HEK293 (cell line): ENCODE measurements around the gene RNU1-2.
A peak's percentile ranks its signal among the peaks of the same experiment; 100 is the strongest.

ENCODE experiments used
- BCL11A ChIP-seq: fragments of 450-650 bp; formaldehyde crosslinking; IDR thresholded peaks from 2 replicates; pipeline ENCODE4 v1.5.1; 2016; ENCODE audit warnings: low read depth, missing biosample characterization, missing genetic modification characterization
- EGR2 ChIP-seq: fragments of 450-650 bp; formaldehyde crosslinking; IDR thresholded peaks from 2 replicates; pipeline ENCODE4 v1.5.1; 2016; ENCODE audit warnings: low read depth, missing biosample characterization, missing genetic modification characterization
- GLIS1 ChIP-seq: fragments of 450-650 bp; formaldehyde crosslinking; IDR thresholded peaks from 2 replicates; pipeline ENCODE4 v1.5.1; 2016; ENCODE audit warnings: missing biosample characterization, missing genetic modification characterization
- GLIS2 ChIP-seq: fragments of 450-650 bp; formaldehyde crosslinking; IDR thresholded peaks from 2 replicates; pipeline ENCODE4 v1.5.1; 2016; ENCODE audit warnings: missing biosample characterization, missing genetic modification characterization
- HOXA7 ChIP-seq: sonication (generic); formaldehyde crosslinking; IDR thresholded peaks from 2 replicates; pipeline ENCODE4 v1.8.1; 2022; ENCODE audit warnings: missing genetic modification reagents, borderline replicate concordance
- HOXD13 ChIP-seq: sonication (generic); formaldehyde crosslinking; IDR thresholded peaks from 2 replicates; pipeline ENCODE4 v1.8.0; 2022; ENCODE audit warnings: missing genetic modification reagents, borderline replicate concordance
- KLF10 ChIP-seq: fragments of 450-650 bp; IDR thresholded peaks from 2 replicates; pipeline ENCODE4 v1.5.1; 2018; ENCODE audit warnings: missing biosample characterization, mild to moderate bottlenecking, missing genetic modification characterization
- KLF8 ChIP-seq: fragments of 450-650 bp; formaldehyde crosslinking; IDR thresholded peaks from 2 replicates; pipeline ENCODE4 v1.5.1; 2016; ENCODE audit warnings: missing biosample characterization, missing genetic modification characterization
- ZBTB1 ChIP-seq: fragments of 450-650 bp; formaldehyde crosslinking; IDR thresholded peaks from 2 replicates; pipeline ENCODE4 v1.5.1; 2016; ENCODE audit warnings: missing biosample characterization, missing genetic modification characterization
- ZBTB48 ChIP-seq: fragments of 450-650 bp; formaldehyde crosslinking; IDR thresholded peaks from 2 replicates; pipeline ENCODE4 v1.5.1; 2016; ENCODE audit warnings: missing biosample characterization, missing genetic modification characterization
- ZBTB7A ChIP-seq: fragments of 450-650 bp; formaldehyde crosslinking; IDR thresholded peaks from 2 replicates; pipeline ENCODE4 v1.5.1; 2016; ENCODE audit warnings: low read depth, missing biosample characterization, missing genetic modification characterization
- ZEB2 ChIP-seq: fragments of 450-650 bp; formaldehyde crosslinking; IDR thresholded peaks from 2 replicates; pipeline ENCODE4 v1.5.1; 2016; ENCODE audit warnings: missing biosample characterization, missing genetic modification characterization
- ZFP41 ChIP-seq: fragments of 450-650 bp; formaldehyde crosslinking; IDR thresholded peaks from 2 replicates; pipeline ENCODE4 v1.5.1; 2016; ENCODE audit warnings: missing biosample characterization, missing genetic modification characterization, borderline replicate concordance
- ZFP69B ChIP-seq: fragments of 450-650 bp; formaldehyde crosslinking; IDR thresholded peaks from 2 replicates; pipeline ENCODE4 v1.5.1; 2016; ENCODE audit warnings: missing biosample characterization, missing genetic modification characterization
- ZNF10 ChIP-seq: fragments of 450-650 bp; formaldehyde crosslinking; IDR thresholded peaks from 2 replicates; pipeline ENCODE4 v1.5.1; 2017; ENCODE audit warnings: missing biosample characterization, missing genetic modification characterization
- ZNF140 ChIP-seq: fragments of 450-650 bp; formaldehyde crosslinking; IDR thresholded peaks from 2 replicates; pipeline ENCODE4 v1.5.1; 2016; ENCODE audit warnings: missing biosample characterization, missing genetic modification characterization
- ZNF148 ChIP-seq: fragments of 450-650 bp; formaldehyde crosslinking; IDR thresholded peaks from 2 replicates; pipeline ENCODE4 v1.5.0; 2017; ENCODE audit warnings: missing biosample characterization, missing genetic modification characterization, borderline replicate concordance
- ZNF155 ChIP-seq: fragments of 450-650 bp; formaldehyde crosslinking; IDR thresholded peaks from 2 replicates; pipeline ENCODE4 v1.5.1; 2016; ENCODE audit warnings: missing biosample characterization, missing genetic modification characterization
- ZNF18 ChIP-seq: fragments of 450-650 bp; formaldehyde crosslinking; IDR thresholded peaks from 2 replicates; pipeline ENCODE4 v1.5.1; 2016; ENCODE audit warnings: missing biosample characterization, missing genetic modification characterization
- ZNF19 ChIP-seq: fragments of 450-650 bp; formaldehyde crosslinking; IDR thresholded peaks from 2 replicates; pipeline ENCODE4; 2016; ENCODE audit warnings: missing biosample characterization, missing genetic modification characterization, low read depth
- ZNF2 ChIP-seq: fragments of 450-650 bp; formaldehyde crosslinking; IDR thresholded peaks from 2 replicates; pipeline ENCODE4 v1.5.1; 2016; ENCODE audit warnings: missing biosample characterization, missing genetic modification characterization
- ZNF391 ChIP-seq: fragments of 450-650 bp; formaldehyde crosslinking; IDR thresholded peaks from 2 replicates; pipeline ENCODE4 v1.5.1; 2016; ENCODE audit warnings: low read depth, missing biosample characterization, missing genetic modification characterization, borderline replicate concordance
- ZNF394 ChIP-seq: fragments of 450-650 bp; formaldehyde crosslinking; IDR thresholded peaks from 2 replicates; pipeline ENCODE4 v1.5.1; 2016; ENCODE audit warnings: missing biosample characterization, missing genetic modification characterization, mild to moderate bottlenecking, moderate library complexity, borderline replicate concordance
- ZNF398 ChIP-seq: fragments of 450-650 bp; formaldehyde crosslinking; IDR thresholded peaks from 2 replicates; pipeline ENCODE4 v1.5.1; 2017; ENCODE audit warnings: missing biosample characterization, missing genetic modification characterization
- ZNF48 ChIP-seq: fragments of 450-650 bp; formaldehyde crosslinking; IDR thresholded peaks from 2 replicates; pipeline ENCODE4 v1.5.1; 2016; ENCODE audit warnings: missing biosample characterization, missing genetic modification characterization
- ZNF510 ChIP-seq: fragments of 450-650 bp; formaldehyde crosslinking; IDR thresholded peaks from 2 replicates; pipeline ENCODE4 v1.5.1; 2018; ENCODE audit warnings: mild to moderate bottlenecking, missing genetic modification characterization, missing biosample characterization; ENCODE audit not compliant: insufficient replicate concordance
- ZNF548 ChIP-seq: fragments of 450-650 bp; formaldehyde crosslinking; IDR thresholded peaks from 2 replicates; pipeline ENCODE4 v1.5.1; 2016; ENCODE audit warnings: missing biosample characterization, missing genetic modification characterization
- ZNF596 ChIP-seq: fragments of 450-650 bp; IDR thresholded peaks from 2 replicates; pipeline ENCODE4 v1.5.0; 2018; ENCODE audit warnings: missing biosample characterization, mild to moderate bottlenecking, missing genetic modification characterization, moderate library complexity
- ZNF624 ChIP-seq: fragments of 450-650 bp; formaldehyde crosslinking; IDR thresholded peaks from 2 replicates; pipeline ENCODE4 v1.5.1; 2017; ENCODE audit warnings: missing biosample characterization, missing genetic modification characterization
- ZNF629 ChIP-seq: fragments of 450-650 bp; formaldehyde crosslinking; IDR thresholded peaks from 2 replicates; pipeline ENCODE4 v1.5.1; 2017; ENCODE audit warnings: missing biosample characterization, missing genetic modification characterization
- ZNF664 ChIP-seq: fragments of 450-650 bp; formaldehyde crosslinking; IDR thresholded peaks from 2 replicates; pipeline ENCODE4 v1.5.1; 2016; ENCODE audit warnings: missing biosample characterization, missing genetic modification characterization
- ZNF677 ChIP-seq: fragments of 450-650 bp; IDR thresholded peaks from 2 replicates; pipeline ENCODE4 v1.5.0; 2018; ENCODE audit warnings: missing biosample characterization, mild to moderate bottlenecking, missing genetic modification characterization, moderate library complexity
- ZNF707 ChIP-seq: fragments of 450-650 bp; formaldehyde crosslinking; IDR thresholded peaks from 2 replicates; pipeline ENCODE4 v1.5.1; 2016; ENCODE audit warnings: missing biosample characterization, missing genetic modification characterization
- ZNF776 ChIP-seq: fragments of 450-650 bp; formaldehyde crosslinking; IDR thresholded peaks from 2 replicates; pipeline ENCODE4 v1.5.0; 2017; ENCODE audit warnings: missing biosample characterization, missing genetic modification characterization, borderline replicate concordance
- ZSCAN30 ChIP-seq: fragments of 450-650 bp; IDR thresholded peaks from 2 replicates; pipeline ENCODE4 v1.5.1; 2018; ENCODE audit warnings: missing biosample characterization, mild to moderate bottlenecking, missing genetic modification characterization, moderate library complexity
- ZXDB ChIP-seq: fragments of 450-650 bp; formaldehyde crosslinking; IDR thresholded peaks from 2 replicates; pipeline ENCODE4 v1.5.1; 2016; ENCODE audit warnings: missing biosample characterization, missing genetic modification characterization

The RNU1-2 gene

GRCh38 chr1:16913181-16913832, 17.5 kb downstream of the RNU1-2 start (continued):
- TF ChIP-seq EGR2 (tag by site-specific recombination), result no peak; the same call in 1 of the 2 replicates
- TF ChIP-seq ZNF391 (tag by site-specific recombination), result peak; percentile 71; the same call in 1 of the 2 replicates
- no peak for TF ChIP-seq ZBTB1 (tag by site-specific recombination)
- no peak for TF ChIP-seq KLF8 (tag by site-specific recombination)
- no peak for TF ChIP-seq BCL11A
- no peak for TF ChIP-seq ZNF776
- no peak for TF ChIP-seq HOXA7 (CRISPR knock-in tag)
- no peak for TF ChIP-seq ZNF18 (tag by site-specific recombination)
- TF ChIP-seq ZNF677 (tag by site-specific recombination), result no peak
- no peak for TF ChIP-seq ZNF548
- peak; percentile 60 for TF ChIP-seq GLIS1 (tag by site-specific recombination)
- TF ChIP-seq ZXDB (tag by site-specific recombination), result no peak; the same call in 1 of the 2 replicates
- TF ChIP-seq ZBTB7A, result 0 out of 2 replicates have a peak, but pooled peaks have one; percentile 27
- no peak for TF ChIP-seq KLF10 (tag by site-specific recombination)
- TF ChIP-seq ZNF155 (tag by site-specific recombination), result no peak
- TF ChIP-seq ZNF140 (tag by site-specific recombination), result no peak
- no peak for TF ChIP-seq ZNF148 (tag by site-specific recombination)
- peak; percentile 54; the same call in 1 of the 2 replicates for TF ChIP-seq ZBTB48
- no peak for TF ChIP-seq ZNF48 (tag by site-specific recombination)
- TF ChIP-seq HOXD13 (CRISPR knock-in tag), result no peak
- no peak for TF ChIP-seq ZNF624 (tag by site-specific recombination)
- TF ChIP-seq ZNF629 (tag by site-specific recombination), result no peak; the same call in 1 of the 2 replicates
- no peak for TF ChIP-seq ZNF664 (tag by site-specific recombination)
- peak; percentile 88 for TF ChIP-seq GLIS2 (tag by site-specific recombination)
- no peak for TF ChIP-seq ZNF394 (tag by site-specific recombination)
- TF ChIP-seq ZNF707, result no peak
- TF ChIP-seq ZNF2 (tag by site-specific recombination), result 0 out of 2 replicates have a peak, but pooled peaks have one; percentile 49
- no peak for TF ChIP-seq ZNF19
- TF ChIP-seq ZNF596 (tag by site-specific recombination), result no peak
- TF ChIP-seq ZNF398 (tag by site-specific recombination), result no peak
- no peak for TF ChIP-seq ZNF510 (tag by site-specific recombination)
- no peak for TF ChIP-seq ZFP41 (tag by site-specific recombination)
- peak; percentile 74; the same call in 1 of the 2 replicates for TF ChIP-seq ZEB2 (tag by site-specific recombination)
- peak; percentile 53; the same call in 1 of the 2 replicates for TF ChIP-seq ZFP69B
- TF ChIP-seq ZNF10, result no peak
- TF ChIP-seq ZSCAN30 (tag by site-specific recombination), result no peak
